Measurements from ENCODE around the gene ANAPC10.

The ANAPC10 gene

DNA sequence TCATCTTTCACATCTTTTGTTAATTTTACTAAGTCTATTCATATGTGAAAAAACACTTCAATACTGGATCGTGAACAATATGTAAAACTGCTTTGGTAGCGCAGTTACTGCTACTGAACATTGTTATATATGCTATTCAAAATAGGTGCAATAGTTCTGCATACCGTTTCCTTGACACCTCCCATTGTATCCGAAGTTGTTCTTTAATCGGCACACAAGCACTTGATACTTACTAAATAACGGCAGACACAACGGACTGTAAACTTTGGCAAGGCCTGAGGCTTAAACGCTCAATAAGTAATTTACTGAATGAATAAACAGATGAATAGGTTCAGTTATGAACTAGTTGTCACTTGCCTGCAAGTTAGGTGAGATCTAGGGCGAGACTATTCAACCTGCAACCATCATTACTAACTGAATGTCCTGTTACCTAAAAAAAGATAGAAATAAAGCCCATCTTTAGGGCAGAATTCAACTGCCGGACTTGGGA lies 620 bp downstream of the ANAPC10 start:
- no peak for DNase-seq (ENCODE audit: low read depth)
- TF ChIP-seq, protein P1, sequence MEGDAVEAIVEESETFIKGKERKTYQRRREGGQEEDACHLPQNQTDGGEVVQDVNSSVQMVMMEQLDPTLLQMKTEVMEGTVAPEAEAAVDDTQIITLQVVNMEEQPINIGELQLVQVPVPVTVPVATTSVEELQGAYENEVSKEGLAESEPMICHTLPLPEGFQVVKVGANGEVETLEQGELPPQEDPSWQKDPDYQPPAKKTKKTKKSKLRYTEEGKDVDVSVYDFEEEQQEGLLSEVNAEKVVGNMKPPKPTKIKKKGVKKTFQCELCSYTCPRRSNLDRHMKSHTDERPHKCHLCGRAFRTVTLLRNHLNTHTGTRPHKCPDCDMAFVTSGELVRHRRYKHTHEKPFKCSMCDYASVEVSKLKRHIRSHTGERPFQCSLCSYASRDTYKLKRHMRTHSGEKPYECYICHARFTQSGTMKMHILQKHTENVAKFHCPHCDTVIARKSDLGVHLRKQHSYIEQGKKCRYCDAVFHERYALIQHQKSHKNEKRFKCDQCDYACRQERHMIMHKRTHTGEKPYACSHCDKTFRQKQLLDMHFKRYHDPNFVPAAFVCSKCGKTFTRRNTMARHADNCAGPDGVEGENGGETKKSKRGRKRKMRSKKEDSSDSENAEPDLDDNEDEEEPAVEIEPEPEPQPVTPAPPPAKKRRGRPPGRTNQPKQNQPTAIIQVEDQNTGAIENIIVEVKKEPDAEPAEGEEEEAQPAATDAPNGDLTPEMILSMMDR (conservative IDR thresholded peaks at IDR 0.05; ENCODE audit: low read depth, low read length): no peak
- peak overlapping the region; percentile 81 for H3K4me3 ChIP-seq (ENCODE audit: low read depth, low read length)

GRCh38 chr4:145093638-145094037 lies 4.4 kb downstream of the ANAPC10 start:
- no peak overlapping the region for H3K4me3 ChIP-seq (ENCODE audit: low read depth, low read length)
- TF ChIP-seq, protein P1 (conservative IDR thresholded peaks at IDR 0.05; ENCODE audit: low read depth, low read length): no peak
- DNase-seq (ENCODE audit: low read depth): no peak

DNA sequence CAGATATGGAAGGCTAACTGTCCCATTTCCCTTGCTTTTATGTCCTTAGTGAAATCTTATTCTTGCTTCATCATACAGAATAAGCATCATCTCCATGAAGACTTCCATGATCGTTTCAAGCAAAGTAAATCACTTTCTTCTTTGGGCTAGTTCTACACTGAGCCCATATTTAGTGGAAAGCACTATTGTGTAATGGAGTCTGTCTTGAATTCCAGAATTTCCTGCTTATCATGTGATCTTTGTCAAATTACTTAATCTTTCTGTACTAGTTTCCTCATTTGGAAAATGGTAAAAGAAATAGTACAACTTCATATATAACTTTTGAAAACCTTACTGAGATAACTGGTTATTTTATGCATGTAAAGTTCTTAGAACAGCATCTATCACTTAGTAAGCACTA lies 7.6 kb downstream of the ANAPC10 start:
- no peak overlapping the region for H3K4me3 ChIP-seq (ENCODE audit: low read depth, low read length)
- peak; percentile 41 for DNase-seq (ENCODE audit: low read depth)
- TF ChIP-seq, protein P1 (conservative IDR thresholded peaks at IDR 0.05; ENCODE audit: low read depth, low read length): no peak

DNA sequence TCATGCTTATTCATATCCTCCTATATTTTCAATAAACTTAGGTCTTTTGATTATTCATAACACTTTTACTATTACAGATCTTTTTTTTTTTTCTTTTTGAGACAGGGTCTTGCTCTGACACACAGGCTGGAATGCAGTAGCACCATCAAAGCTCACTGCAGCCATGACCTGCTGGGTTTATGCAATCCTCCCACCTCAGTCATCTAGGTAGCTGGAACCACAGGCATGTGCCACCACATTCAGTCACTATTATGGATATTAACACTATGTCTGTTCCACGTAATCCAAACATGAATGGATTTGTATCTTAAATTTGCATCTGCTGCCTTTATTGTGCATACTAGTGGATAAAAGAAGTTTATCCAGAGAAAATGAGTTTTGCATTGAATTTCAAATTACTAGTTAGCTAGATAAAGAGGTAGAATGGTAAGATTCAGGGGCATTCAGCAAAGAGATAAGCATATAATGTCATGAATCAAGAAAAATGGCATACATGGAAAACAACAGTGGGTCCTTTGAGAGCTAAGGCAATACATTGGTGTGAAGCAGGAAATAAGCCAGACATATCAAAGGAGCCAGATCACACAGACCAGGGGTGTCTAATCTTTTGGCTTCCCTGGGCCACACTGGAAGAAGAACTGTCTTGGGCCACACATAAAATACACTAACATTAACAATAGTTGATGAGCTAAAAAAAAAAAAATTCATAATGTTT lies 13.9 kb downstream of the ANAPC10 start:
- TF ChIP-seq, protein P1 (conservative IDR thresholded peaks at IDR 0.05; ENCODE audit: low read depth, low read length): no peak
- no peak overlapping the region for H3K4me3 ChIP-seq (ENCODE audit: low read depth, low read length)
- DNase-seq (ENCODE audit: low read depth): peak; percentile 59

- no peak overlapping the region for H3K4me3 ChIP-seq (ENCODE audit: low read depth, low read length)
- TF ChIP-seq, protein P1 (conservative IDR thresholded peaks at IDR 0.05; ENCODE audit: low read depth, low read length): no peak
- no peak for DNase-seq (ENCODE audit: low read depth)
Observed at GRCh38 chr4:145081756-145082155, 16.2 kb downstream of the ANAPC10 start.

DNA sequence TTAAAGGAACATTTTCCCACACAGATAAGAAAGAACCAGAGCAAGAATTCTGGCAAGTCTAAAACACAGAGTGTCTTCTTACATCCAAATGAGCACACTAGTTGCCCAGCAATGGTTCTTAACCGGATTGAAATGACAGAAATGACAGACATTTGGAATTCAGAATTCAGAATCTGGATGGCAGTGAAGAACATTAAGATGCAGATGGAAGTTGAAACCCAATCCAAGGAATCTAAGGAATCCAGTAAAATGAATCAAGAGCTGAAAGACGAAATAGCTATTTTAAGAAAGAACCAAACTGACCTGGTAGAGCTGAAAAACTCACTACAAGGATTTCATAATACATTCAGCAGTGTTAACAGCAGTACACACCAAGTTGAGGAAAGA lies 21.5 kb downstream of the ANAPC10 start:
- no peak overlapping the region for H3K4me3 ChIP-seq (ENCODE audit: low read depth, low read length)
- TF ChIP-seq, protein P1 (conservative IDR thresholded peaks at IDR 0.05; ENCODE audit: low read depth, low read length): no peak
- no peak for DNase-seq (ENCODE audit: low read depth)
